ENCODE results near the gene VPS41.

The VPS41 gene

GRCh38 chr7:38681882-38682281, 227.1 kb downstream of the VPS41 start:
- Histone ChIP-seq H3K36me3 (no peaks in the 10 kb centered on the region), H3K27ac (no peak overlapping the region), H3K9me3 (ENCODE audit: severe bottlenecking) (no peaks in the 10 kb centered on the region), H3K4me3 (ENCODE audit: low read depth, low read length) (no peak overlapping the region), H3K27me3 (ENCODE audit: insufficient read depth, low read depth, severe bottlenecking) (no peaks in the 10 kb centered on the region)
- DNase-seq = no peak
- TF ChIP-seq, protein P1, sequence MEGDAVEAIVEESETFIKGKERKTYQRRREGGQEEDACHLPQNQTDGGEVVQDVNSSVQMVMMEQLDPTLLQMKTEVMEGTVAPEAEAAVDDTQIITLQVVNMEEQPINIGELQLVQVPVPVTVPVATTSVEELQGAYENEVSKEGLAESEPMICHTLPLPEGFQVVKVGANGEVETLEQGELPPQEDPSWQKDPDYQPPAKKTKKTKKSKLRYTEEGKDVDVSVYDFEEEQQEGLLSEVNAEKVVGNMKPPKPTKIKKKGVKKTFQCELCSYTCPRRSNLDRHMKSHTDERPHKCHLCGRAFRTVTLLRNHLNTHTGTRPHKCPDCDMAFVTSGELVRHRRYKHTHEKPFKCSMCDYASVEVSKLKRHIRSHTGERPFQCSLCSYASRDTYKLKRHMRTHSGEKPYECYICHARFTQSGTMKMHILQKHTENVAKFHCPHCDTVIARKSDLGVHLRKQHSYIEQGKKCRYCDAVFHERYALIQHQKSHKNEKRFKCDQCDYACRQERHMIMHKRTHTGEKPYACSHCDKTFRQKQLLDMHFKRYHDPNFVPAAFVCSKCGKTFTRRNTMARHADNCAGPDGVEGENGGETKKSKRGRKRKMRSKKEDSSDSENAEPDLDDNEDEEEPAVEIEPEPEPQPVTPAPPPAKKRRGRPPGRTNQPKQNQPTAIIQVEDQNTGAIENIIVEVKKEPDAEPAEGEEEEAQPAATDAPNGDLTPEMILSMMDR (IDR thresholded peaks at IDR 0.05; ENCODE audit: low read depth, low read length) = no peak

- DNase-seq = no peak
- no peak overlapping the region for H3K27ac ChIP-seq
- H3K4me3 ChIP-seq (ENCODE audit: low read depth, low read length) = no peak overlapping the region
- H3K9me3 ChIP-seq (ENCODE audit: severe bottlenecking) = no peaks in the 10 kb centered on the region
- no peaks in the 10 kb centered on the region for H3K27me3 ChIP-seq (ENCODE audit: insufficient read depth, low read depth, severe bottlenecking)
- TF ChIP-seq, protein P1 (IDR thresholded peaks at IDR 0.05; ENCODE audit: low read depth, low read length) = no peak
- H3K36me3 ChIP-seq = no peaks in the 10 kb centered on the region
Measured at GRCh38 chr7:38679419-38679818, 229.6 kb downstream of the VPS41 start.

GRCh38 chr7:38678698-38679054, 230.3 kb downstream of the VPS41 start:
- Histone ChIP-seq H3K27ac (no peak overlapping the region), H3K27me3 (ENCODE audit: insufficient read depth, low read depth, severe bottlenecking) (no peaks in the 10 kb centered on the region), H3K36me3 (no peaks in the 10 kb centered on the region), H3K4me3 (ENCODE audit: low read depth, low read length) (no peak overlapping the region), H3K9me3 (ENCODE audit: severe bottlenecking) (no peaks in the 10 kb centered on the region)
- TF ChIP-seq, protein P1 (IDR thresholded peaks at IDR 0.05; ENCODE audit: low read depth, low read length) = no peak
- no peak for DNase-seq

DNA sequence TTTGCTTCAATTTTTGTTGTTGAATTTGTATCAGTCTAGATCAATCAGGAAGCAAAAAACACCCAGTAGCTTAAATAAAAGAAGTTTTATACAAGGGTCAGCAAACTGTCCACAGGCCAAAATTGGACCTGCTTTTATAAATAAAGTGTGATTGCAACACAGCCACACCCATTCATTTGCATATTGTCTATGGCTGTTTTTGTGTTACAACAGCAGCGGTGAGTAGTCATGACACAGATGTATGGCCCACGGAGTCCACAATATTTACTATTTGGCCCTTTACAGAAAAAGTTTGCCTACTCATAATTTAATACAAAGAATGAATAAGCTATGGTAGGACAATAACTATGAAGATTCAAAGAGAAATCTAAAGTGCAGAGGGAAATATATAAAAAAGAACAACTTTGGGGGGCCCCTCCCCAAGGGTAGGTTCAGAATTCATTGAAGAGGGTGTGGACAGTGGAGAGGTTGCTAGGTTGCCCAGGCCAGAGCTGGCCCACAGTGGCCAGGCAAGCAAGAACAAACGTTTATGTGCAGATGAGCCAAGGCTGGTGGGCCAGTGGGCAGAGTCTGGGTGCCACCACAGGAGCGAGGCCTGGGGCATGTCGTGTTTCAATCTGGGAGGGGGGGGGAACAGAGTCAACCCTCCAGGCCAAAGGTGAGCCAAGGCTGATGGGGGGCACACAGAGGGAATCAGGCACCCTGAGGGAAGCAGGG, 230.9 kb downstream of the VPS41 start:
- no peak for DNase-seq
- Histone ChIP-seq H3K36me3 (no peaks in the 10 kb centered on the region), H3K27ac (no peak overlapping the region), H3K9me3 (ENCODE audit: severe bottlenecking) (no peaks in the 10 kb centered on the region), H3K4me3 (ENCODE audit: low read depth, low read length) (no peak overlapping the region), H3K27me3 (ENCODE audit: insufficient read depth, low read depth, severe bottlenecking) (no peaks in the 10 kb centered on the region)
- TF ChIP-seq, protein P1 (IDR thresholded peaks at IDR 0.05; ENCODE audit: low read depth, low read length) = no peak

DNA sequence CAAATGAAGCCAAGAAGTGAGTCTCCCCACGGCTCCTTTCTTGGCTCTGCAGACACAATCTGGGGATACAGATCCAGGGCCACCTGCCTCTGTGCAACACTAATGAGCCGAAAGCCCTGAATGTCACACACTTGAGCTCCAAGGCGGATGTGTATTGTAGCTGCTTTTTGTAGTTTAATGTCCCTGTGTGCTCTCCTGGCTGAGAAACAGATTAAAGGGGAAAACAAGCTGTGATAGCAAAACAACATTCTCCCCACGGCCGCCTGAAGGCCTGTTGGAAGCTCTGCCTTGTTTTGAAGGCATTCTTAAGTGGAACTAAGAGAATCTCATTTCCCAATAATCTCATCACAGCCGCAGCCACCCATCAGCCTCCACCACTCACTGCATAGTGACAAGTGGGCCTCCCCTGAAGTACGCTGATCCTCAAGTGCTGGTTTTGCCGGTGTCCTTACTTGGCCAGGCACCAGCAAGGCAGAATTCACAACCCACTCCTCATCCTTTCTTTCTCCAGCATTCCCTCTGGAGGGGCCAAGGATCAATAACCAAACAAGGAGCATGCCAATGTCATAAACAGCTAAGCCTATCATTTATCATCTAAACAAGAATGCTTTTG, 233.4 kb downstream of the VPS41 start:
- DNase-seq = no peak

More for the DNA sequence above, 233.4 kb downstream of the VPS41 start:
- H3K27me3 ChIP-seq (ENCODE audit: insufficient read depth, low read depth, severe bottlenecking) = no peaks in the 10 kb centered on the region
- H3K27ac ChIP-seq = no peak overlapping the region
- no peaks in the 10 kb centered on the region for H3K36me3 ChIP-seq
- no peaks in the 10 kb centered on the region for H3K9me3 ChIP-seq (ENCODE audit: severe bottlenecking)
- H3K4me3 ChIP-seq (ENCODE audit: low read depth, low read length) = no peak overlapping the region
- TF ChIP-seq, protein P1 (IDR thresholded peaks at IDR 0.05; ENCODE audit: low read depth, low read length) = no peak

Measured in WERI-Rb-1 (cell line).